ENCODE results near the gene COL28A1. TPM values are rescaled to one million over a fixed set of nuclear protein-coding genes. Genes with fewer than 3 reads are reported as not detected.

COL28A1 gene
- polyA plus RNA-seq, 1 donor (not counting 4 experiments of a cell fraction or from before 2014, with no cell fraction given): 0.13 TPM

GRCh38 chr7:7484072-7484471 is 51.6 kb downstream of the COL28A1 start:
- Histone ChIP-seq H2AFZ (ENCODE audit: control insufficient read depth, low read length) (no peak overlapping the region), H3K9me3 (ENCODE audit: control insufficient read depth, low read depth, low read length) (no peaks in the 10 kb centered on the region), H3K27me3 (ENCODE audit: control insufficient read depth, extremely low read depth, insufficient read depth, low read length) (no peaks in the 10 kb centered on the region), H3K4me2 (ENCODE audit: control insufficient read depth, extremely low read depth, insufficient read depth, low read depth, low read length) (no peak overlapping the region), H3K4me3 (ENCODE audit: control insufficient read depth in 2 of 3, extremely low read depth in 1 of 3, insufficient read depth in 2 of 3, low read depth in 1 of 3, low read length in 3 of 3) (no peak overlapping the region), H3K9ac (ENCODE audit: control insufficient read depth, extremely low read depth, insufficient read depth, low read length) (no peak overlapping the region), H3K4me1 (ENCODE audit: control insufficient read depth, extremely low read depth, insufficient read depth, low read length) (no peaks in the 10 kb centered on the region), H4K20me1 (ENCODE audit: control insufficient read depth, extremely low read depth, insufficient read depth, low read length) (no peaks in the 10 kb centered on the region), H3K36me3 (ENCODE audit: control insufficient read depth in 2 of 2, extremely low read depth in 1 of 2, insufficient read depth in 2 of 2, low read length in 2 of 2) (no peaks in the 10 kb centered on the region), H3K9me1 (ENCODE audit: control insufficient read depth, extremely low read depth, insufficient read depth, low read length) (no peaks in the 10 kb centered on the region), H3K27ac (ENCODE audit: control insufficient read depth, insufficient read depth, low read length) (no peak overlapping the region), H3K79me2 (ENCODE audit: control insufficient read depth, insufficient read depth, low read length) (no peaks in the 10 kb centered on the region)
- dilution Hi-C loops (cut with MboI; ENCODE audit: extremely low pct_ligation_motif_present, low sequenced_read_pairs): no loop called here
- TF ChIP-seq EZH2 (IDR thresholded peaks at IDR 0.05; ENCODE audit: low read length): no peak
- TF ChIP-seq CTCF (optimal IDR thresholded peaks at IDR 0.05 in 1 of 3, IDR thresholded peaks at IDR 0.05 in 1 of 3, conservative IDR thresholded peaks at IDR 0.05 in 1 of 3; ENCODE audit: extremely low read depth in 1 of 3, insufficient read depth in 2 of 3, low read length in 3 of 3): no peak
- DNase-seq (ENCODE audit: low read depth, low spot score): no peak
- FAIRE-seq: no peak

- Histone ChIP-seq H3K9ac (ENCODE audit: control insufficient read depth, extremely low read depth, insufficient read depth, low read length) (no peak overlapping the region), H3K9me3 (ENCODE audit: control insufficient read depth, low read depth, low read length) (no peaks in the 10 kb centered on the region), H3K9me1 (ENCODE audit: control insufficient read depth, extremely low read depth, insufficient read depth, low read length) (no peaks in the 10 kb centered on the region), H2AFZ (ENCODE audit: control insufficient read depth, low read length) (no peak overlapping the region), H4K20me1 (ENCODE audit: control insufficient read depth, extremely low read depth, insufficient read depth, low read length) (no peaks in the 10 kb centered on the region), H3K4me3 (ENCODE audit: control insufficient read depth in 2 of 3, extremely low read depth in 1 of 3, insufficient read depth in 2 of 3, low read depth in 1 of 3, low read length in 3 of 3) (no peak overlapping the region), H3K27ac (ENCODE audit: control insufficient read depth, insufficient read depth, low read length) (no peak overlapping the region), H3K36me3 (ENCODE audit: control insufficient read depth in 2 of 2, extremely low read depth in 1 of 2, insufficient read depth in 2 of 2, low read length in 2 of 2) (no peaks in the 10 kb centered on the region), H3K27me3 (ENCODE audit: control insufficient read depth, extremely low read depth, insufficient read depth, low read length) (no peaks in the 10 kb centered on the region), H3K4me2 (ENCODE audit: control insufficient read depth, extremely low read depth, insufficient read depth, low read depth, low read length) (no peak overlapping the region), H3K4me1 (ENCODE audit: control insufficient read depth, extremely low read depth, insufficient read depth, low read length) (no peaks in the 10 kb centered on the region), H3K79me2 (ENCODE audit: control insufficient read depth, insufficient read depth, low read length) (no peaks in the 10 kb centered on the region)
- dilution Hi-C loops (cut with MboI; ENCODE audit: extremely low pct_ligation_motif_present, low sequenced_read_pairs): no loop called here
- TF ChIP-seq CTCF (optimal IDR thresholded peaks at IDR 0.05 in 1 of 3, IDR thresholded peaks at IDR 0.05 in 1 of 3, conservative IDR thresholded peaks at IDR 0.05 in 1 of 3; ENCODE audit: extremely low read depth in 1 of 3, insufficient read depth in 2 of 3, low read length in 3 of 3) (no peak), EZH2 (IDR thresholded peaks at IDR 0.05; ENCODE audit: low read length) (no peak)
- FAIRE-seq (no peak), DNase-seq (ENCODE audit: low read depth, low spot score) (no peak)
Measured at GRCh38 chr7:7481802-7482201, 53.9 kb downstream of the COL28A1 start.
